Measurements from ENCODE around the gene STMND1. TPM values are rescaled to one million over a fixed set of nuclear protein-coding genes. Genes with fewer than 3 reads are reported as not detected.

Gene STMND1
- total RNA-seq, 1 experiment from 2014 or later = not detected

GRCh38 chr6:17058550-17058949 is 43.3 kb upstream of the STMND1 start:
- no peak overlapping the region for H3K4me3 Mint-ChIP-seq (ENCODE audit: unreplicated experiment)
- H3K4me3 ChIP-seq (ENCODE audit: low read depth, low read length) = no peak overlapping the region
- DNase-seq = no peak
- H3K27me3 ChIP-seq (replicated peaks; ENCODE audit: control insufficient read depth, insufficient read depth, low read length) = no peaks in the 10 kb centered on the region
- no peaks in the 10 kb centered on the region for H3K4me1 ChIP-seq
- peaks cover 4% of the 10 kb centered on the region for H3K27me3 Mint-ChIP-seq (ENCODE audit: insufficient read depth, unreplicated experiment)
- CTCF ChIA-PET = no interaction called here
- H3K27ac Mint-ChIP-seq (ENCODE audit: unreplicated experiment) = no peak overlapping the region
- TF ChIP-seq CTCF (IDR thresholded peaks at IDR 0.05; ENCODE audit: insufficient read depth in 1 of 2, low read depth in 1 of 2, low read length in 1 of 2, severe bottlenecking in 1 of 2, unreplicated experiment in 1 of 2) = no peak
- H3K36me3 ChIP-seq (ENCODE audit: control insufficient read depth, insufficient read depth, low read length) = no peaks in the 10 kb centered on the region
- POLR2A ChIA-PET = no interaction called here
- no peaks in the 10 kb centered on the region for H3K36me3 Mint-ChIP-seq (ENCODE audit: insufficient read depth, unreplicated experiment)
- H3K4me1 Mint-ChIP-seq (ENCODE audit: low read depth, unreplicated experiment) = no peaks in the 10 kb centered on the region
- no peaks in the 10 kb centered on the region for H3K9me3 ChIP-seq
- no peaks in the 10 kb centered on the region for H3K9me3 Mint-ChIP-seq (ENCODE audit: unreplicated experiment)
- no TSS peak for BruUV-seq (replicated peaks)
- intact Hi-C loops (cut with micrococcal nuclease; ENCODE audit: unreplicated experiment) = no loop called here

GRCh38 chr6:17059022-17059421 is 42.8 kb upstream of the STMND1 start:
- H3K4me1 ChIP-seq = no peaks in the 10 kb centered on the region
- H3K9me3 ChIP-seq = no peaks in the 10 kb centered on the region
- H3K36me3 Mint-ChIP-seq (ENCODE audit: insufficient read depth, unreplicated experiment) = no peaks in the 10 kb centered on the region
- no peak for TF ChIP-seq CTCF (IDR thresholded peaks at IDR 0.05; ENCODE audit: insufficient read depth in 1 of 2, low read depth in 1 of 2, low read length in 1 of 2, severe bottlenecking in 1 of 2, unreplicated experiment in 1 of 2)
- H3K36me3 ChIP-seq (ENCODE audit: control insufficient read depth, insufficient read depth, low read length) = no peaks in the 10 kb centered on the region
- no peaks in the 10 kb centered on the region for H3K4me1 Mint-ChIP-seq (ENCODE audit: low read depth, unreplicated experiment)
- no peaks in the 10 kb centered on the region for H3K27me3 ChIP-seq (replicated peaks; ENCODE audit: control insufficient read depth, insufficient read depth, low read length)
- no peak overlapping the region for H3K27ac Mint-ChIP-seq (ENCODE audit: unreplicated experiment)
- intact Hi-C loops (cut with micrococcal nuclease; ENCODE audit: unreplicated experiment) = no loop called here
- H3K9me3 Mint-ChIP-seq (ENCODE audit: unreplicated experiment) = no peaks in the 10 kb centered on the region
- H3K4me3 Mint-ChIP-seq (ENCODE audit: unreplicated experiment) = no peak overlapping the region
- ChIA-PET POLR2A (no interaction called here), CTCF (interaction anchor here (0.6 kb wide), 1 partner anchor 260 kb away, joined by 3 read pairs; no protein-coding TSS in a partner anchor)
- no peak overlapping the region for H3K4me3 ChIP-seq (ENCODE audit: low read depth, low read length)
- no peak for DNase-seq
- H3K27me3 Mint-ChIP-seq (ENCODE audit: insufficient read depth, unreplicated experiment) = peaks cover 6% of the 10 kb centered on the region
- no TSS peak for BruUV-seq (replicated peaks)

GRCh38 chr6:17059850-17060249 is 42.0 kb upstream of the STMND1 start:
- H3K4me1 ChIP-seq = no peaks in the 10 kb centered on the region
- Mint-ChIP-seq H3K9me3 (ENCODE audit: unreplicated experiment) (no peaks in the 10 kb centered on the region), H3K36me3 (ENCODE audit: insufficient read depth, unreplicated experiment) (no peaks in the 10 kb centered on the region), H3K27ac (ENCODE audit: unreplicated experiment) (no peak overlapping the region), H3K4me3 (ENCODE audit: unreplicated experiment) (no peak overlapping the region), H3K4me1 (ENCODE audit: low read depth, unreplicated experiment) (no peaks in the 10 kb centered on the region), H3K27me3 (ENCODE audit: insufficient read depth, unreplicated experiment) (peaks cover 10% of the 10 kb centered on the region)
- BruUV-seq (replicated peaks) = no TSS peak
- H3K9me3 ChIP-seq = no peaks in the 10 kb centered on the region
- CTCF ChIA-PET = interaction anchor here (0.6 kb wide), 1 partner anchor 261 kb away, joined by 3 read pairs; no protein-coding TSS in a partner anchor
- no peak for TF ChIP-seq CTCF (IDR thresholded peaks at IDR 0.05; ENCODE audit: insufficient read depth in 1 of 2, low read depth in 1 of 2, low read length in 1 of 2, severe bottlenecking in 1 of 2, unreplicated experiment in 1 of 2)
- no peaks in the 10 kb centered on the region for H3K27me3 ChIP-seq (replicated peaks; ENCODE audit: control insufficient read depth, insufficient read depth, low read length)
- H3K4me3 ChIP-seq (ENCODE audit: low read depth, low read length) = no peak overlapping the region
- POLR2A ChIA-PET = no interaction called here
- no peak for DNase-seq
- no peaks in the 10 kb centered on the region for H3K36me3 ChIP-seq (ENCODE audit: control insufficient read depth, insufficient read depth, low read length)
- intact Hi-C loops (cut with micrococcal nuclease; ENCODE audit: unreplicated experiment) = no loop called here
